Measurements from ENCODE around the gene SNRPA1.

SNRPA1 gene

GRCh38 chr15:101277038-101277822, 17.8 kb downstream of the SNRPA1 start, which contains the start of gene SELENOS:
Gene SELENOS (minus strand): TSS chr15:101277485. CDS start chr15:101277417, 68 bp downstream.
- no peak for TF ChIP-seq FOXM1 (IDR thresholded peaks at IDR 0.05; ENCODE audit: borderline replicate concordance, low read depth)
- TF ChIP-seq TAF1 (IDR thresholded peaks at IDR 0.05; ENCODE audit: low read depth), result peak; percentile 54
- no peak for TF ChIP-seq CEBPB (IDR thresholded peaks at IDR 0.05)
- TF ChIP-seq CREB1 (IDR thresholded peaks at IDR 0.05; ENCODE audit: low read depth), result peak; percentile 66
- no peak for TF ChIP-seq TCF12 (IDR thresholded peaks at IDR 0.05; ENCODE audit: low read depth)
- TF ChIP-seq, protein P1, sequence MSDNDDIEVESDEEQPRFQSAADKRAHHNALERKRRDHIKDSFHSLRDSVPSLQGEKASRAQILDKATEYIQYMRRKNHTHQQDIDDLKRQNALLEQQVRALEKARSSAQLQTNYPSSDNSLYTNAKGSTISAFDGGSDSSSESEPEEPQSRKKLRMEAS (IDR thresholded peaks at IDR 0.05), result peak; percentile 75
- TF ChIP-seq, protein P2, sequence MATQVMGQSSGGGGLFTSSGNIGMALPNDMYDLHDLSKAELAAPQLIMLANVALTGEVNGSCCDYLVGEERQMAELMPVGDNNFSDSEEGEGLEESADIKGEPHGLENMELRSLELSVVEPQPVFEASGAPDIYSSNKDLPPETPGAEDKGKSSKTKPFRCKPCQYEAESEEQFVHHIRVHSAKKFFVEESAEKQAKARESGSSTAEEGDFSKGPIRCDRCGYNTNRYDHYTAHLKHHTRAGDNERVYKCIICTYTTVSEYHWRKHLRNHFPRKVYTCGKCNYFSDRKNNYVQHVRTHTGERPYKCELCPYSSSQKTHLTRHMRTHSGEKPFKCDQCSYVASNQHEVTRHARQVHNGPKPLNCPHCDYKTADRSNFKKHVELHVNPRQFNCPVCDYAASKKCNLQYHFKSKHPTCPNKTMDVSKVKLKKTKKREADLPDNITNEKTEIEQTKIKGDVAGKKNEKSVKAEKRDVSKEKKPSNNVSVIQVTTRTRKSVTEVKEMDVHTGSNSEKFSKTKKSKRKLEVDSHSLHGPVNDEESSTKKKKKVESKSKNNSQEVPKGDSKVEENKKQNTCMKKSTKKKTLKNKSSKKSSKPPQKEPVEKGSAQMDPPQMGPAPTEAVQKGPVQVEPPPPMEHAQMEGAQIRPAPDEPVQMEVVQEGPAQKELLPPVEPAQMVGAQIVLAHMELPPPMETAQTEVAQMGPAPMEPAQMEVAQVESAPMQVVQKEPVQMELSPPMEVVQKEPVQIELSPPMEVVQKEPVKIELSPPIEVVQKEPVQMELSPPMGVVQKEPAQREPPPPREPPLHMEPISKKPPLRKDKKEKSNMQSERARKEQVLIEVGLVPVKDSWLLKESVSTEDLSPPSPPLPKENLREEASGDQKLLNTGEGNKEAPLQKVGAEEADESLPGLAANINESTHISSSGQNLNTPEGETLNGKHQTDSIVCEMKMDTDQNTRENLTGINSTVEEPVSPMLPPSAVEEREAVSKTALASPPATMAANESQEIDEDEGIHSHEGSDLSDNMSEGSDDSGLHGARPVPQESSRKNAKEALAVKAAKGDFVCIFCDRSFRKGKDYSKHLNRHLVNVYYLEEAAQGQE (IDR thresholded peaks at IDR 0.05; ENCODE audit: low read depth), result 0 out of 2 replicates have a peak, but pooled peaks have one; percentile 22
- TF ChIP-seq EP300 (IDR thresholded peaks at IDR 0.05; ENCODE audit: borderline replicate concordance), result 0 out of 2 replicates have a peak, but pooled peaks have one; percentile 28
- no peak for TF ChIP-seq NFIC (IDR thresholded peaks at IDR 0.05)
- TF ChIP-seq, protein P3, sequence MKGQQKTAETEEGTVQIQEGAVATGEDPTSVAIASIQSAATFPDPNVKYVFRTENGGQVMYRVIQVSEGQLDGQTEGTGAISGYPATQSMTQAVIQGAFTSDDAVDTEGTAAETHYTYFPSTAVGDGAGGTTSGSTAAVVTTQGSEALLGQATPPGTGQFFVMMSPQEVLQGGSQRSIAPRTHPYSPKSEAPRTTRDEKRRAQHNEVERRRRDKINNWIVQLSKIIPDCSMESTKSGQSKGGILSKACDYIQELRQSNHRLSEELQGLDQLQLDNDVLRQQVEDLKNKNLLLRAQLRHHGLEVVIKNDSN (IDR thresholded peaks at IDR 0.05), result peak; percentile 46; the same call in 1 of the 2 replicates
- peak; percentile 68 for TF ChIP-seq YY1 (IDR thresholded peaks at IDR 0.05; ENCODE audit: low read depth)
- no peak for TF ChIP-seq RAD21 (IDR thresholded peaks at IDR 0.05; ENCODE audit: low read depth)
- TF ChIP-seq TEAD4 (IDR thresholded peaks at IDR 0.05), result no peak
- TF ChIP-seq ZBTB7A (IDR thresholded peaks at IDR 0.05; ENCODE audit: low read depth), result no peak
- TF ChIP-seq EGR1 (IDR thresholded peaks at IDR 0.05), result no peak

DNA sequence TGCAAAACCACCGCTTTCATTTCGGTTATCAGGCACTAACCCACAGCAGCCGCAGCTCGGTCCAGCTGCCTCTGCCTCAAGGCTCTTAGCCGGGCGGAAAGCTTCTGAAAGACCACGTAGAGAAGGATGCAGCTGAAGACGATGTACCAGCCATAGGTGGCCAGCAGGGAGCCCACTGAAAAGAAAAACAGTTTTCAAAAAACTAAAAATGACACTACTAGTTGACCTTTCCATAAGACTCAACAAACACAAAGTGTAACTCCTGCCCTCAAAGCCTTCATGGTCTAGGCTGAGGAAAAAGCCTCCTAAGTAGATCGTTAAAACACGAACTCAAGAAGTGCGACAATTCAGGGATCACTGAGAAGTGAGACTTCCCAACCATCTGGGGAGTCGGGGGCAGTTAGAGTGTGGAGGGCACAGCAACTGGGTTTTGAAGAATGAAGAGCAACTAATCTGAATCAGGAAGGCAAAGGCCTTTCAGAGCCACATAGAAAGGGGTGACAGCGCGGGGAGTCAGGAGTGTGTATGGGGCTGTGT, 18.5 kb downstream of the SNRPA1 start:
- TF ChIP-seq, protein P1 (IDR thresholded peaks at IDR 0.05), result no peak
- no peak for TF ChIP-seq EGR1 (IDR thresholded peaks at IDR 0.05)
- TF ChIP-seq YY1 (IDR thresholded peaks at IDR 0.05; ENCODE audit: low read depth), result no peak
- TF ChIP-seq TEAD4 (IDR thresholded peaks at IDR 0.05), result no peak
- no peak for TF ChIP-seq NFIC (IDR thresholded peaks at IDR 0.05)
- TF ChIP-seq CREB1 (IDR thresholded peaks at IDR 0.05; ENCODE audit: low read depth), result no peak
- TF ChIP-seq, protein P3 (IDR thresholded peaks at IDR 0.05), result no peak
- TF ChIP-seq, protein P2 (IDR thresholded peaks at IDR 0.05; ENCODE audit: low read depth), result no peak
- TF ChIP-seq EP300 (IDR thresholded peaks at IDR 0.05; ENCODE audit: borderline replicate concordance), result no peak
- no peak for TF ChIP-seq TCF12 (IDR thresholded peaks at IDR 0.05; ENCODE audit: low read depth)
- TF ChIP-seq RAD21 (IDR thresholded peaks at IDR 0.05; ENCODE audit: low read depth), result no peak

- no peak for TF ChIP-seq YY1 (IDR thresholded peaks at IDR 0.05; ENCODE audit: low read depth)
- TF ChIP-seq, protein P3 (IDR thresholded peaks at IDR 0.05), result no peak
- TF ChIP-seq CREB1 (IDR thresholded peaks at IDR 0.05; ENCODE audit: low read depth), result no peak
- no peak for TF ChIP-seq EP300 (IDR thresholded peaks at IDR 0.05; ENCODE audit: borderline replicate concordance)
- TF ChIP-seq NFIC (IDR thresholded peaks at IDR 0.05), result no peak
- TF ChIP-seq CEBPB (IDR thresholded peaks at IDR 0.05), result no peak
- TF ChIP-seq FOXM1 (IDR thresholded peaks at IDR 0.05; ENCODE audit: borderline replicate concordance, low read depth), result no peak
- TF ChIP-seq EGR1 (IDR thresholded peaks at IDR 0.05), result no peak
- no peak for TF ChIP-seq TAF1 (IDR thresholded peaks at IDR 0.05; ENCODE audit: low read depth)
- TF ChIP-seq, protein P1 (IDR thresholded peaks at IDR 0.05), result no peak
- TF ChIP-seq ZBTB7A (IDR thresholded peaks at IDR 0.05; ENCODE audit: low read depth), result no peak
- TF ChIP-seq TCF12 (IDR thresholded peaks at IDR 0.05; ENCODE audit: low read depth), result no peak
- TF ChIP-seq, protein P2 (IDR thresholded peaks at IDR 0.05; ENCODE audit: low read depth), result no peak
Observed at GRCh38 chr15:101275018-101275417, 20.0 kb downstream of the SNRPA1 start.

Measured in Ishikawa (cell line).